IPS DF 4.7 (cell line): Measurements from ENCODE around the gene FARS2.

Experiments
- DNase-seq: peaks from one replicate; pipeline ENCODE4 v3.0.0-alpha.2; 2013; ENCODE audit warnings: low spot score; ENCODE audit errors: extremely low read depth

FARS2 gene

DNA sequence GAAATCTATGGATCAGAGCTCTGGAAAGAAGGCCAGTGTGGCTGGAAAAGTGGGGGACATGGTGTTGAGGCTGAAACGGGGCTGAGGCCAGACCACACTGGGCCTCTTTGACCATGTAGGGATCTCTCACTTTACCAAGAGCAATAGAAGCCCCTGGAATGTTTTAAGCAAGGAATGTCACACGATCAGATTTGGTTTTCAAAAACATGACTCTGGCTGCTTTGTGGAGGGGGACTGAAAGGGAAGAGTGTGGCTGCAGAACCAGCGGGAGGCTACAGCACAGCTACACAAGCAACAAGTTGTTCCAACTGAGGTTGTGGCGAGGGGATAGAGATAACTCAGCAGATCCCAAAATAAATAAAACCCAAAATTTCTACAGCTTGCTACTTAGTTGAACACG lies 399.5 kb downstream of the FARS2 start:
- no peak for DNase-seq

DNA sequence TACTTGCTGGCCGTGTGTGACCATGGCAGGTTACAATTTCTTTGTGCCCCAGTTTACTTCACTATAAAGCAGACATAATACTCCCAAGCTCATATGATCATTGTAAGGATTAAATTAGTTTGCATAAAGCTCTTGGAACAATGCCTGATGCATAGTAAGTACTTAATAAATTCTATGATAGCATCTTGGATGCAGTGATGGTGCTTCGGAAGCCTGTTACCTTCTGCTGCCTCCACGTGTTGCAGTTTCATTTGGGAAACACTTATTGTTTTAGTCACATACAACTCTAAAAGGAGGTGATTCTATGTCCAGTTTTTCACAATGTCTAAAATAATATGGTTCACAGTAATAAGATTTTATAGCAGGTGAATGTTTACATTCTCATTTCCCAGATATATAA lies 401.5 kb downstream of the FARS2 start:
- no peak for DNase-seq

DNA sequence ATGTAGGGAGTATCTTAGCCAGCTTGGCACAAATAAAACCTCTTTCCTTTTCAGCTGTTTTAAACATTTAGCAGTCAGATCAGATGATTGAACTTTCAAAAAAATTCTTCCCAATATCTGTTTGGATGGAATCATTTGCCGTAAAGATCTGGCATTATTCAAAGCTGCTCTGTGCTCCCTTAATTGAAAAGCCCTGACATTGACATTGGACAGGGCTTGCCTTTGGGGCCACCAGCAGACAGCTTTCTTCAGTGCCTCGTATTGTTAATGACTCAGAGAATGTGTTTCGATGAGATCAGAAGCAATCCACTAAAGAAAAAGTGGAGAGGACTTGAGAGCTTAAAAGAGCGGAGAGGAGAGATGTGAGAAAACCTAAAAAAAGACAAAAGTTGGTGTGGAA lies 401.9 kb downstream of the FARS2 start:
- DNase-seq: no peak

DNA sequence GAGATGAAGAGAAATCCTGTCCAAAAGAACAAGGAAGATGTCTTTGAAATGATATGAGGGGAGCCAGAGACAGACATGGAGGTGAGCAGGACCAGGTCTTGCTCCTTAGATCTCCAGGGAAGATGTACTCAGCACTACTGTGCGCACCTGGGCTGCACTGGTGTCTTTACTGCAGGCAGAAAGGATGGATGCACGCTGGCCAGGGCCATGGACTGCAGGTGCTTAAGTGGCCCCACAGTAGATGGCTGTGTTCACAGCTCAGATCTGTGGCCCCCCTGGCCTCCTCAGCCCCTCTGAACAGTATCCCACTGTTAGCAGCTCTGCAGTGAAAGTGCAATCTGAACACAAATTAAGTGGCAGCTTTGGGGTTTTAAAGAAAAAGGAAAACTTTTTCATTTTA lies 402.4 kb downstream of the FARS2 start:
- no peak for DNase-seq

DNA sequence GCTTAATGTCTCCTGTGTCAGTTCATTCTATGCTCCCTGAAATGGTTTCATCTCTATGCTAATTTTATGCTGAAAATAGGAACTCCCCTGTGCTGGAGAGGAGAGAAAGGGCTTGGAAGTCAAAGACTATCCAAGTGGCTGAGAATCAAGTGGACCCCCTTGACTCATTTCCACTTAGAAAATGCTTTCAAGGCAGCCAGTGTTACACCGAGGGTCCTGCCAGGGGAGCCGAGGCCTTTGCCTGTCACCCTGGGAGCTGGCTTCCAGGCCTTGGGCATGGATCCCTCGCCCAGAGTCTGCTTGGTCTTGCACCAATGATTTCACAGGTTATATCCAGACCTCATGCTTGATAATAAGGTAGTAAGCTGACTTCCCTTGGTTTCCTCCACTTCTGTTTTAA lies 402.8 kb downstream of the FARS2 start:
- no peak for DNase-seq

DNA sequence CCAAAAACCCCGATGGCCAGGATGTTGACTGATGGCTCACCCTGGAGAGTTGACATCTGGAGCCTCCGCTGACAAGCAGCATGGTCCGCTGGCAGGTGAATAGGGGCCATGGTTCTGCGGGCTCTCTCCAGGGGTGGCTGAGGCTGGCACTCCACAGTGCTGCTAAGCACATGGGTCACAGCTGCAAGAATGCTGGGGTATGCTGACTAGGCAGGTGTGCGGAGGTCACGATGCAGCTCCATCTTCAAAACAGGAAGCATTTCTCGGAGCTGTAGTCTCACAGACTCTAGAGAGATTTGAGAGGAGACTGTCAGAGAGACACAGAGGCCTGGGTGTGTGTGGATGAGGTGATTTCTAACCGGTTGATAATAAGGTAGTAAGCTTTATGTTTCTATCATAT lies 403.9 kb downstream of the FARS2 start:
- DNase-seq: no peak

DNA sequence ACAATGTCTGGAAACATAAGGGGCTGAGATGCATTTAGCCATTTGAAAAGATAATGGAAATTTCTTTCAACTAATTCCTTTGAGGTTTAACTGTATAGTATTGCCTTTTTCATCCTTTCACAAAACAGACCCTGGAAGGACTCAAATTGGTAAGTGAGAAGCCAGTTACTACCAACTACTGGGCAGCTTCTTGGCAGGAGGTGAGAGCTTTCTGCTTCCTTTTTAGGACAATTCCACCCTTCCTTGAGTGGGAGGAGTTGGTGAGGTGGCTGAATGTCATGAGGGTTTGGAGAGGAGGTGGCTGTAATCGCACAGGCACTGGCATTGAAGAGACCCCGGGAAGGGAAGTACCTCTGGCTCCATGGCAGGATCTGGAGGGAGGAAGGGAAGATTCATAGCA lies 404.4 kb downstream of the FARS2 start:
- DNase-seq: no peak

DNA sequence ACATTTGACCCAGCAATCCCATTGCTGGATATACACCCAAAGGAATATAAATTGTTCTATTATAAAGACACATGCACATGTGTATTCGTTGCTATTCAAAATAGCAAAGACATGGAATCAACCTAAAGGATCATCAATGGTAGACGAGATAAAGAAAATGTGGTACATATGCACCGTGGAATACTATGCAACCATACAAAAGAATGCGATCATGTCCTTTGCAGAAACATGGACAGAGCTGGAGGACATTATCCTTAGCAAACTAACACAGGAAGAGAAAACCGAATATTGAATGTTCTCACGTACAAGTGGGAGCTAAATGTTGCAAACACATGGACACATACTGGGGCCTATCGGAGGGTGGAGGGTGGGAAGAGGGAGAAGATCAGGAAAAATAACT lies 405.4 kb downstream of the FARS2 start:
- DNase-seq: no peak

DNA sequence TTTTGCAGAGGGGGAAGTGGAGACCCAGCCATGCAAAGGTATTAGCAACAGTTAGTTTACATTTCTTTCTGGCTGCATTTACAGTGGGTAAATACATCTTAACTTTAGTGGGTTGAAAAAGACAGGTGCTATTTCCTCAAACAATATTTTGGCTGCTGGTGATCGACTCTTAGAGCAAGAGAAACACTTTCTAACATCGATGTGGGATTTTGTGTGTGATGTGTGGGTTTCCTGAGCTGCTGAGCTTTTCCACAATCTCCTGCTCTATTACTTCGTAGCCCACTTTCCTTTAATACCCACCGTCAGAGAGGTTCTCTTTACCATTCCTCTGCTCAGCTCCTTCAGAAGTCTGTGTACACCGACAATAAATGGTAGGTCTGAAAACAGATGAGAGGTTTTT lies 406.4 kb downstream of the FARS2 start:
- DNase-seq: no peak

DNA sequence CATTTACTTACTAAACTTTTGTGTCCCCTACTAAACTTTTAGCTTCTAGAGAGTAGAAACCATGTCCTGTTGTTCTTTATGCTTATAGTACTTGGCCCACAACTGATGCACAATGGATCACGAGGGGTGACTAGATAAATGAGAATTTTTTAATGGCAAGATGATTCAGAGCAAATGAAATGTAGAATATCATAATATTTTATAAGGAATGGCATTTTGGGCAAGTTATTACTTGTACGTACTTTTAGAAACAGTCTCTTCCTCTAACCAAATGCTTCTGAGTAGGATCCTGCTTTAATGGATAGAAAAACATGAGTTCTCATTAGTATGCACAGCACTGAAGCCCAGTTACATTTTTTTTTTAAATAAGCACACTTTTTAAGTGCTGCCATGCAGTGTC lies 409.1 kb downstream of the FARS2 start:
- no peak for DNase-seq

DNA sequence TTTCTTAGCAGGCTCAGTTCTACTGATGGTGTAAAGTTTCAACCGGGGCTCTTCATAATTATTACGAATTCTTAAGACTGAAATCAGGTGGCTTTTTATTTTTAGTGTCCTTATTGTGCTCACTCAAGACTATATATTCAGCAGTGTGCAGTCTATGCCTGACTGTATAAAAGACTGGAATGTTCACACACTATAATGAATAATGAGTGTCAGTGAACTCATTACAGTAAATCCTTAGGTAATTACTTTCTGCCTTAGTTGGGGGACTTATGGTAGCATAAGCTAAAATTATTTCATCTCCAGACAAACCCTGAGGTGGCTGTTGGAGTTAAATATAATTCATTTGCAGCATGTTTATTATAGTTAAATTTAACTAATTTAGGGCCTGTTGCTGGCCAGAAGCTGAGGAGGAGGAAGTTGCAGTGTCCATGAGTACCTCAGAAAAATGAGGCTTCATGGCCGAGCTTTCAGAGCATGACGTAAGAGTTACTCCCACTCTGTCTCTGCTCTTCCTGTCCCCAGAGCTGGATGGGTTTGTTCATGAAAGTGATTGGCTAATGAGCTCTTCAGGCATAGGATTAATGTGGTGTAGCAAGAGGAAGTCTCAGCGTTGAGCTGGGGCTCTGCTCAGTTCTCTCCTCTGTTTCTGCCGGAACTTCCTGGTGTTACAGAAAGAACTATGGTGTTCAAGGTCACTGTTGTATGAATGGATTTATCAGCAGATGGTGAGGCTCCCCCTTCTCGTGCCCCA lies 409.7 kb downstream of the FARS2 start:
- DNase-seq: no peak

DNA sequence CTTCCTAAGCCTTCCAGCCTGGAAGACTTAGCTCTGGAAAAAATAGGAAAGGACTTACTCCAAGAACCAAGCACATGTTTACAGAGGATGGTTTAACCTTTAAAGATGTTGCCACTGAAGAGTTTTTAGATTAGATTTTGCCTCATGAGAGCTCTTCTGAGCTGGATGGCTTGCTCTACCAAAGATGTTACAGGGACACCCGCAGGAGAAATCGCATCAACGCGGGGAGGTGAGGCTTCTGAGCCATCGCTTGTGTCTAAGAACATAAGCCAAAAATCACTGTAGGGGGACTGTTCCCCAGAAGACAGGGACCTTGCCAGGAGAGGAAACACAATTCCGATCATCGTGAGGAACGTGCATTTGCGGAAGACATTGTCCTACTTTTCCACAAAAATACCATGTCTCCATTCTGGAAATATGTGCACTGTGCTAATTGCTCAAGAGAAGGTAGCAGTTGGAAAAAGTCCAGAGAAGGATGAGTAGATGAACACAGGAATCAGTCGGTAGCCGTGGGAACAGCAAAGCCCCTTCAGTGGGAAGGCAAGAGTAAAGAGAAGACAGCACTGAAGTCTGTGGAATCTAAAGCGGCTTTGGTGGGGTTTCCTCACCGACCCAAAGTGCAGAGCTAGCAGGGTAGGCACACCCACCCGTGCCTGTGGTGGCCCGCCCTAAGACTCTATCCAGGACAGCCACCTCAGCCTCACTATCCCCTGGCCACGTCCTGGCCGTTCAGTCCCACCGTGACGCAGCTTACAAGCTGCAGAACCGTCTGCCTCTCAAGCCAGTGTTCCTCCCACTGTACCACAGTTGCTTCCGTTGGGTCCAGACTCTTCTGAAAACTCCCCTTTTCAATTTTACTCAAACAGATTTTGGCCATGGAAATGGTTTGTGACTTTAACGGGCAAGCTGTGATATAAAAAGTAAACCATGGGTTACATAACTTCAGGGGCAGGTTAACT lies 410.6 kb downstream of the FARS2 start:
- DNase-seq: no peak

DNA sequence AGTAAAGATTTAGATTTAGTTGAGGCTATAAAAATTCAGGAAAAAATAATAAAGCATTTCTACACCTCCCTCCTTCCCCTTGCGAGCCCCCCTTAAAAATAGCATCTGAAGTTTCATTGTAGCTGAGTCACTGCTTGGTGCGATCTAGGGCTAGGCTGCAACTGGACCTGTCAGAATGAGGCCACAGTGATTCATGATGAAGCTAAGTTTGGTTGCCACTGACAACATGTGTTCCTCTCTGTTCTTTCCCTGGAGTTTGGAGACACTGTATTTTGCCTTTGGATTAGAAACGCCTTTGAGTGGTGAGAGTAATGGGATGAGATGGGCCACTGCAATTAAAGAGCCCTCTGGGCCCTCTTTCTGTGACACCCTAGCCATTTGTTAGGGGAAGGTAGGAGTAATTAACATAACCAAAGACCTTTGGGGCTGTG lies 411.3 kb downstream of the FARS2 start:
- no peak for DNase-seq

DNA sequence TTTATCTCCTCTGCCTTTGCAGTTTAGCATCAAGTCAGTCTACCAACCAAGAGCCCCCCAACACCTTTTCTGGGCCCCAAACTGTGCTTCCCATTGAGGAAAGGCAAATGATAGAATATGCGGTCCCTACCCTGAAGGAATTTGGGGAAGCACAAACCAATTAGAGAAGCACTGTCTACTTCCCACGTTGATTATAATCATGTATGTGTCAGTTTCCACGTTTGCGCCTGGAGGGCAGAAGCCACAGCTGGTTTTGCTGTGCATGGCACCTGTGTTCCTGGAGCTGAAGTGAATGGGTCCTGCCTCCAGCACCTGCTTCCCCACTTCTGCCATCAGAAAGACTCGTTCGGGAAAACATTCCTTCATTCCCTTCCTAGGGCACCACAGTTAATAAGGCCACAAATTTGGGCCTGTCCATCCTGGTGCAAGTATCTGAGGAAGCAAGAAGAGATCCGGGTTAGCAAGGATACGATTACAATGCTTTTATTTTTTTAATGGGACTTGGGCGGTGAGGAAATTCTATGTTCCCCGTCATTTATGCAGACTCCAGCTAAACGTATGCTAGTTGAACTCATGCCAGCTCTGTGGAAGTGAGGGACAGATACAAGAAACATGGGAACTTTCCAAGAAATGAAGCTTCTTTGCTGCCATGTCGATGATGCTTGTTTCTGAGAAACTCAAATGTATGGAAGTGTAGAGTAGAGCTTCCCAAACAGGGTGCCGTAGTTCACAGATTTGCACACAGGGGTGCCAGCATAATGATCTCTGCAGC lies 411.9 kb downstream of the FARS2 start:
- no peak for DNase-seq

DNA sequence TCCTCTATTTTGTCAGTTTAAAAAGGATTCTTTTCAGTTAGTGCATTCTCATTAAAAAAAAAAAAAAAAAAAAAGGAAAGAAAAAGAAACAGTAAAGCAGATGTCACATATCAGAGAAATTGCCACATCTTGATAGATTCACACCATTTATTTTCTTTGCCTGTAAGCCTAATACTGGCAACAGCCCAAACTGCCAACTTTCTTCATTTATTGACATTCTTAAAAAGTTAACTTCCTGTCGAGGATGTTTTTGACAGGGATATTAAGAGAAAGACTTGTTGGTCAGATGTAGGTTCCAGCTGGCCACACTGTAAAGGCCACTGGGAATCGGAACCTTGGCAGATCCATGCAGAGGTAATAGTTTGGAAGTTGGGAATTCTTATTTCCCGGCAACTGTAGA lies 412.8 kb downstream of the FARS2 start:
- DNase-seq: no peak

DNA sequence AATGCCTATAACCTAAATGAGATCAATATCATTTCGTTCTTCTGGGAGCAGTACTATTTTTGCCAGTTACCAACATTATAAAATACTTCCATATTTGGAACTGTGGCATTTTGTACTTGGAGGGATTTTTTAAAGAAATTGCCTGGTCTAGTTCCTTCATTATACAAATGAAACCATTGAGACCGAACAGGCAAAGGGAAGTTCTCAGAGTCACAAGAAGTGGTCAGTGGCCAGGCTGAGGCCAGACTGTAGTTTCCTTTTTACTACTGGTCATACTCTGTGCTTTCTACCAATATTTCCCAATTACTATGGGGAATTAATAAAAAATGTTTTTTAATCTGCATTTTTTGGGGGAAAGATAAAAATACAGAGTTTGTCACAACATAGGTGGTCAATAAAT lies 413.4 kb downstream of the FARS2 start:
- no peak for DNase-seq

DNA sequence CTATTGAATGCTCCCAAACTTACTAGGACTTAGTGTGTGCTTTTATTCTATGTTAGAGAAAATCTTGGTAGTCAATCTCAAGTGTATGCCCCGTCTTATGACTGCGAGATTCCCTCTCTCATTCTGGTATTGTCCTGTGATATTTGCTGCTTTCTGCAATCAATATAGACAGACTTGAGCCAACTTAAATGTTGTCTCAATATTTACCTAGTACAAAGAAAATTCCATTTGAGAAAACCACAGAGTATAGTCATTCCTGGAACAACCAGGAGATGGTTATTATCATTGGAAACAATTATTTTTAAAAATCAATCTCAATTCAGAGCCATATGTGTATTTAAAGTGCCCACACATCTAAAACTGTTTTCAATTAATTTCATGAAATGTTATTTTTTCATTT lies 415.4 kb downstream of the FARS2 start:
- DNase-seq: no peak

DNA sequence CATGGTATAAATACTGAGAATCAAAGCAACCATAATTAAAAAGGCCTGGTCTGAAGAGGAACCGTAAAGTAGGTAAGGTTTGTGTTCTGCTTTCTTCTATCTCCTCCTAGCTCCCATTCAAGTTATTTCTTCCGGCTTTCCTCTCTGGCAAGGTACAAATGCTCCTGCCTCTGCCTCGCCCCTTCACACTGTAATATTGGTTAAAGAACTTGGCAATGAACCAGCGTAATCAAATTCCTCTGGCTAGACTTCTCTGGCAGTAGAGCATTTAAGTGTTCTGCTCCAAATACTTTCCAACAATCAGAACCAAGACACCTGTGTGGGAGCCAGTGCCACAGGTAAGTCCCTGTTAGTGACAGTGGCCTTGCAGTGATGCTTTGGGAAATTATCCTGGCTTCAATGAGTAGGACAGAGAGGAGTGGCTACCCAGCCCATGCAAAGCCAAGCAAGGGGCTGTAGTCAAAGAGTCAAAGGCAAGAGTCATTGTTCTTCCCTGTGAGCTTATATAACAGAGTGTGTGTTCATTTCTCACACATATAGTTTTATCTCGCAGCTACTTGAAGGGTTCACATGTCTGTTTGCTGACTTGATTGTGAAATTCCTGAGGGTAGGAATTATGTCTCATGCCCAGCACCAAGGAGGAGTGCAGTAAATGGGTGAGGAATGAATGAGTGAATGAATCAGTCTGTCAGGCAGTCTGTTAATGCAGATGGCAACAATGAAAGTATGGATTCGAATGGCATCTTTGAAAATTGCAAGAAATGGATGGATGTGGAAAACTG lies 416.1 kb downstream of the FARS2 start:
- DNase-seq: no peak

DNA sequence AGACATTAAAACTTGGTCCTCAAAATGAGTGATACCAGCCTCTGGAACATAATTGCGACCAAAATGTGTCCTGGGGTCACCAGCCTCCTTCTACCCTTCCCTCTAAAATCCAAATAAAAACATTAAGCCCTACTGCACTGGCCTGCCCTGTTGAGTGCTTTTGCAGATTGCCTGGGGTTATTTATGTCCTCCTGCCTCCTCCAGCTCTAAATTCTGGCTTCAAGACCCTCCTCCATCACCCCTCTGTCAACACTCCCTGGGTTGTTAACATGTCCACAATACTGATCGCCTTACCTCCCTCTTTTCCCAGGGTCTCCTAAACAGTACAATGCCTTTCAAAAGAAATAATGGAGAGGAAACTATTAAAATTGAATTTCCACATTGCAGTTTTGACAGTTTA lies 418.0 kb downstream of the FARS2 start:
- DNase-seq: no peak

DNA sequence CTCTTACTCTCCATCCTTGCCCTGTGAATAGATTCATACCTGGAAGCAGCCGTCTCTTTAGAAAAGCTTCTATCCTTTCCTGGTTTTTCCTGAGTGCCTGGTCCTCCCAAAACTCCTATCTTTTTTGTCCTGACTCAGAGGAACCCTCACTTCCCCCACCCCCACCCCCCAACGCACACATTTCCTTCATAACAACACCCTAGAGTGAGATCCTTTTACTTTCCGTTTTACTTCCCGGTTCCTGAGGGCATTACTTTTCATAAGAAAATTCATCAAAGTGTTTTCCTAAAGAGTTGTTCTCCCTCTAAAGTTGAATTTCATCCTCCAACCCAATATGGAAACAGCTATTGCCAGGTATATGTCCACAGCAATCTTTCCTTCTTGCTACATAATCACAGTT lies 418.4 kb downstream of the FARS2 start:
- DNase-seq: no peak

DNA sequence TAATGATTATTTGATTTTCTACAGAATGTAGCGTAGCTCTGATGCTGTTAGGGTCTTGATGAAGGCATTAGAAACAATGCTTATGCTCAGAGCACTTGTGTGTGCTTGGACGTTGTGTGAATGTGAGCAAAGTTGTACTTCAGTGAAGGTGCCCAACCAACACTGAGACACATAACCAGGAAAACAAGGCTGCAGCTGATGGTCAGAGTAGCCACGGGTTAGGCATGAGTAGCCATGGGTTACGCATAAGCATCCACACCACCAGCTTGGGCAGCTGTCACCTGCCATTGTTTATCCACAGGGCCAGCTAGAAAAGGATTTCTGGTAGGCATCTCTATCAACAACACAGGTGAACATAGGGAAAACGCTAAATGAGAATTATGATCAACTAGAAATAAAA lies 418.8 kb downstream of the FARS2 start:
- DNase-seq: no peak
